Measurements from ENCODE around the gene CERS4.
"Not testable (repeated sequence)": the region's sequence is repeated elsewhere in the genome, so short reads cannot be mapped to it uniquely, and the experiment has no call there.

GRCh38 chr19:8264248-8264647 lies 55.1 kb downstream of the CERS4 start:
- not testable (repeated sequence) for TF ChIP-seq CTCF, EP300 (IDR thresholded peaks at IDR 0.05)

All from esophagus muscularis mucosa (tissue), 3 donors.